ENCODE results near the gene C3orf62.

Gene C3orf62

DNA sequence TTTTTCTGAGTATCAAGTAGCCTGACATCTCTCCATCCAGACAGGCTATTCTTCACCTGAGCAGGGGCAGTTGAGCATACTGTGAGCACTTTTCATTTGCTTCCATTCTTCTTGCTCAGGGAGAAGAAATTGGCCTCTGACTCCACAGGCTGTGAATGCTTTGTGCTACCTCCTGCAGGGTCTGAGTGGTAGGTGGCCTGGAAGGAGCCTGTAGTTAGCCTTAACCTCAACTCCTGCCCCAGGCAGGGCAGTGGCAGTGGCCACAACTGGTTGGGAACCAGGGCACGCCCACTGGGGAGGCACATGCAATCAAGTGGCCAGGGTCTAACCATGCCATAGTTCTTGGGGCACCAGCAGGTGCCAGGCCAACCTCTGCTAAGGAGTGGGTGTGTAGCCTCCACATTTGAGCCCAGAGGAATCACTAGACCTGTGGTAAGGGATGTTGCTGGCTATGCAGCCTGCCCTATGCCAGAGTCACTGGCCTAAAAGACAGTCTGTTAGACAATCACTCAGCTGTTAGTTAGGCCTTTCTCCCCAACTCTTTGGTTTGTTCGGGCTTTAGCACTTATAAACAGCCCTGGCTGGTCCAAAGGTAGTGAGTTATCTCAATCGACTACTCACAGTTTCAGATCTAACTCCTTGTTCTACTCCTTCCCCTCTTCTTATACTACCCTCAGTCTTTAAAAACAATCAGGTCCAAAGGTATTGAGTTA, 7.4 kb downstream of the C3orf62 start:
- Histone ChIP-seq H3K27me3 (no peaks in the 10 kb centered on the region), H3K9me3 (no peaks in the 10 kb centered on the region), H3K4me1 (ENCODE audit: control insufficient read depth in 1 of 2, insufficient read depth in 1 of 2, low read depth in 1 of 2, low read length in 1 of 2) (no peaks in the 10 kb centered on the region), H3K36me3 (peaks cover 84% of the 10 kb centered on the region), H3K4me3 (ENCODE audit: low read depth in 1 of 2, low read length in 1 of 2) (no peak overlapping the region), H3K27ac (no peak overlapping the region)
- TF ChIP-seq, protein P1, sequence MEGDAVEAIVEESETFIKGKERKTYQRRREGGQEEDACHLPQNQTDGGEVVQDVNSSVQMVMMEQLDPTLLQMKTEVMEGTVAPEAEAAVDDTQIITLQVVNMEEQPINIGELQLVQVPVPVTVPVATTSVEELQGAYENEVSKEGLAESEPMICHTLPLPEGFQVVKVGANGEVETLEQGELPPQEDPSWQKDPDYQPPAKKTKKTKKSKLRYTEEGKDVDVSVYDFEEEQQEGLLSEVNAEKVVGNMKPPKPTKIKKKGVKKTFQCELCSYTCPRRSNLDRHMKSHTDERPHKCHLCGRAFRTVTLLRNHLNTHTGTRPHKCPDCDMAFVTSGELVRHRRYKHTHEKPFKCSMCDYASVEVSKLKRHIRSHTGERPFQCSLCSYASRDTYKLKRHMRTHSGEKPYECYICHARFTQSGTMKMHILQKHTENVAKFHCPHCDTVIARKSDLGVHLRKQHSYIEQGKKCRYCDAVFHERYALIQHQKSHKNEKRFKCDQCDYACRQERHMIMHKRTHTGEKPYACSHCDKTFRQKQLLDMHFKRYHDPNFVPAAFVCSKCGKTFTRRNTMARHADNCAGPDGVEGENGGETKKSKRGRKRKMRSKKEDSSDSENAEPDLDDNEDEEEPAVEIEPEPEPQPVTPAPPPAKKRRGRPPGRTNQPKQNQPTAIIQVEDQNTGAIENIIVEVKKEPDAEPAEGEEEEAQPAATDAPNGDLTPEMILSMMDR (IDR thresholded peaks at IDR 0.05) = no peak

DNA sequence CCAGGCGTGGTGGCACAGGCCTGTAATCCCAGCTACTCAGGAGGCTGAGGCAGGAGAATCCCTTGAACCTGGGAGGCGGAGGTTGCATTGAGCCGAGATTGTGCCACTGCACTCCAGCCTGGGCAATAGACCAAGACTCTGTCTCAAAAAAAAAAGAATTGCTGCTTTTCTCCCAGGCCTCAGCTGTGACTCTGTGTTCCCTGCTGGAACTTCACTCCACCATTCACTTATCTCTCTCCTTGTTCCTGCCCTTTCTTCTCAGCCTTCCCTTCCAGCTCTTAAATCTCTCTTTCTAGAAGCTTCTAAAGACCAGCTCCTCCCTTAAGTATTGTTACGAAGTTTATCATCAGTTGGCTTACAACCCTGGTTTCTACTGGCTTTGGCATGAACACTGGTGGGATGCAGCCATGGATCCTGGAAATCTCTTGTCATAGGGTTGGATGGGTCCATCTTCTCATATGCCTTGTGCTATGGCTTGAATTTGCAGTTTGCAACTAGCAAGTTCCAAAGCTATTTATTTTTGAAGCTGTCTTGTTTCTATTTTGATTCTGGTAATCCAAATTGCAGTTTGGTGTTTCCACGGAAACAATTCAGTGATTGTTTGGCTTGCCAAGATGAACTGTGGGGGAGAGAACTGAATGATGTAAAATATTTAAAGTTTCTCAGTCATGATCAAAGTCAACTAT, 10.5 kb downstream of the C3orf62 start:
- peaks cover 64% of the 10 kb centered on the region for H3K36me3 ChIP-seq

DNA sequence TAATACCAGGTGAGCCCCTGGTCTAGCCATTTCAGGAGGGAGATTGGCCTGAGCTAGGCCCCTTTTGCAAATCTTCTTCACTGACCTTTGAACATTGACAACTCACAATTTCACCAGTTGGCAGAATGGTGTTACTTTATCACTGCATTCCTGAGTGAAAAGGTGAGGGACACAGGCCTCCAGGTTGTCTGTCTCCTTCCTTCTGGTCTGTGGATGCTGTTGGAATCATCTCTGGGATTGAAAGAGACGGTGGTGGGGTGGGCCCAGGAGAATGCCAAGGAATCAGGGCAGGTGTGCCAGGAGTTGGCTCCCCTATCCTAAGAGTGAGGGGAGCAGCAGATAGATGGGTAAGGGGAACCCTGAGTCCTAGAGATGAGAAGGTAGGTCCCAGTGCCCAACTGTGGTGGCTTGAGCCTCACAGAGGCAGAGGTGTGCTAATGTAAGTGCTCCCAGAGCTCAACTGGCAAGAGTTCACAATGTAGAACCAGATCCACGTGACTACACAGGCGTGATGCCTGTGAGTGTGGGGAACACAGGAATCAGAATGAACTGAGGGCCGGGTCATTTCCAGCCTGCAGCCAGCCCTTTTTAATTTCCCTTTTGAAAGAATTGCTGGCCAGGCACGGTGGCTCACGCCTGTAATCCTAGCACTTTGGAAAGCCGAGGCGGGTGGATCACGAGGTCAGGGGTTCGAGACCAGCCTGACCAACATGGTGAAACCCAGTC, 11.2 kb downstream of the C3orf62 start:
- H3K27ac ChIP-seq = no peak overlapping the region
- H3K9me3 ChIP-seq = no peaks in the 10 kb centered on the region
- TF ChIP-seq, protein P1 (IDR thresholded peaks at IDR 0.05) = no peak
- peaks cover 56% of the 10 kb centered on the region for H3K36me3 ChIP-seq
- no peak overlapping the region for H3K4me3 ChIP-seq (ENCODE audit: low read depth in 1 of 2, low read length in 1 of 2)
- H3K27me3 ChIP-seq = no peaks in the 10 kb centered on the region
- no peaks in the 10 kb centered on the region for H3K4me1 ChIP-seq (ENCODE audit: control insufficient read depth in 1 of 2, insufficient read depth in 1 of 2, low read depth in 1 of 2, low read length in 1 of 2)

More for the DNA sequence above, 10.5 kb downstream of the C3orf62 start:
- H3K9me3 ChIP-seq = no peaks in the 10 kb centered on the region
- no peaks in the 10 kb centered on the region for H3K27me3 ChIP-seq
- TF ChIP-seq, protein P1 (IDR thresholded peaks at IDR 0.05) = no peak
- peak overlapping the region; percentile 6 for H3K27ac ChIP-seq
- no peak overlapping the region for H3K4me3 ChIP-seq (ENCODE audit: low read depth in 1 of 2, low read length in 1 of 2)
- no peaks in the 10 kb centered on the region for H3K4me1 ChIP-seq (ENCODE audit: control insufficient read depth in 1 of 2, insufficient read depth in 1 of 2, low read depth in 1 of 2, low read length in 1 of 2)

DNA sequence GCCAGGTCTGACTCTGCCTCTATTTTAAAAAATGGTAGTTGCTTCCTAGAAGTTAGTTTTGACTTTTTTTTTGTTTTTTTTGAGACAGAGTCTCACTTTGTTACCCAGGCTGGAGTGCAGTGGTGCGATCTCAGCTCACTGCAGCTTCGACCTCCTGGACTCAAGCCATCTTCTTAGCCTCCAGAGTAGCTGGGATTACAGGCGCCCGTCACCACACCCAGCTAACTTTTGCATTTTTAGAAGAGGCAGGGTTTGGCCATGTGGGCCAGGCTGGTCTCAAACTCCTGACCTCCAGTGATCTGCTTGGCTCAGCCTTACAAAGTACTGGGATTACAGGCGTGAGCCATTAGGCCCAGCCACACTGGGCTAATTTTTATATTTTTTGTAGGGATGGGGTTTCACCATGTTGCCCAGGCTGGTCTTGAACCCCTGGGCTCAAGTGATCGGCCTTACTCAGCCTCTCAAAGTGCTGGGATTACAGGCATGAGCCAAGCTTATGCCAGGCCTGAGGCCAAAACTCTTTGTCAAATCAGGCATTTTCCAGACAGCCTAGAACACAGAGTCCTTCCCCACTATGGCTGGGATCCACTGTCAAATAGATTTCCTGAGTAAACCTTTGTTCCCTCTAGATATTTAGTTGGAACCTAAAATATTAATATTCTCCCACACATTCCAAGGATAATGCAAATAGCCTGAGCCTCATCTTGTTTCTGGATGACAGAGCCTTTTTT, 13.7 kb downstream of the C3orf62 start:
- H3K36me3 ChIP-seq = peaks cover 31% of the 10 kb centered on the region
- TF ChIP-seq, protein P1 (IDR thresholded peaks at IDR 0.05) = no peak
- H3K4me3 ChIP-seq (ENCODE audit: low read depth in 1 of 2, low read length in 1 of 2) = no peak overlapping the region
- no peaks in the 10 kb centered on the region for H3K27me3 ChIP-seq
- H3K9me3 ChIP-seq = no peaks in the 10 kb centered on the region
- H3K27ac ChIP-seq = no peak overlapping the region
- H3K4me1 ChIP-seq (ENCODE audit: control insufficient read depth in 1 of 2, insufficient read depth in 1 of 2, low read depth in 1 of 2, low read length in 1 of 2) = no peaks in the 10 kb centered on the region

DNA sequence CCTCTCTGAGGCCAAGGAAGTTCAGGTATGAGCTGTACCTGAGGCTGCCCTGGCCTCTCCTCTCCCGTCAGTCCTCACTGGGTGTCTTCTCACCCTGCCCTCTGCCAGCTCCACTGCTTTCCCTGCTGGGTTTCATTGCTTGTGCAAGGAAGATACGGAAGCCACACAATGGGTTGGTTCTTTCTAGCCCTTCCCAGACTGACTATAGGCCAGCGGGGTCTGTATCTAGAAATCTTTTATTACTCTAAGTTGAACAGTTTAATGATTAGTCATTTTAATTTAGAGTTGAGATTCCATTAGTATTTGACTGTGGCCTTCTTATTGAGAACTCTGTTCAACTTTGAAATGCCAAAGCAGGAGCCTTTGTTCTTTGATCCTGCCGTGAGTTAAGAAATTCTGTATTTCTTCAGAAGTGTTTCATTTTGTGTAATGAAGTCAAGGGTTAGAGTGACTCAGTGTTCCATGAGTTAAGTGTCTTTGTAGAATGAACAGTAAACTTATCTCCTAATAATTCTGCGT, 16.2 kb downstream of the C3orf62 start:
- H3K4me3 ChIP-seq (ENCODE audit: low read depth in 1 of 2, low read length in 1 of 2) = no peak overlapping the region
- peaks cover 9% of the 10 kb centered on the region for H3K36me3 ChIP-seq
- H3K4me1 ChIP-seq (ENCODE audit: control insufficient read depth in 1 of 2, insufficient read depth in 1 of 2, low read depth in 1 of 2, low read length in 1 of 2) = no peaks in the 10 kb centered on the region
- TF ChIP-seq, protein P1 (IDR thresholded peaks at IDR 0.05) = no peak
- no peak overlapping the region for H3K27ac ChIP-seq
- H3K9me3 ChIP-seq = no peaks in the 10 kb centered on the region
- H3K27me3 ChIP-seq = no peaks in the 10 kb centered on the region

All from neutrophil (primary cell).